Muscle of leg (tissue), 11 donors: ENCODE measurements around the gene PSRC1. TPM values are rescaled to one million over a fixed set of nuclear protein-coding genes. Genes with fewer than 3 reads are reported as not detected.
"Not testable (repeated sequence)": the region's sequence is repeated elsewhere in the genome, so short reads cannot be mapped to it uniquely, and the experiment has no call there.

Experiments used
- DNase-seq: peaks from one replicate; pipeline ENCODE4 v3.0.0; 2013
- H3K27ac ChIP-seq: one replicate; pipeline ENCODE4 v1.5.1; 2013; ENCODE audit warnings: mild to moderate bottlenecking, low read length, control low read depth
- H3K27me3 ChIP-seq: one replicate; pipeline ENCODE4 v1.6.1; 2013; ENCODE audit warnings: low read length; ENCODE audit not compliant: control insufficient read depth, insufficient read depth
- H3K36me3 ChIP-seq: one replicate; pipeline ENCODE4 v1.6.1; 2013; ENCODE audit warnings: low read length; ENCODE audit not compliant: control insufficient read depth, insufficient read depth
- H3K4me1 ChIP-seq: one replicate; pipeline ENCODE4 v1.6.1; 2013; ENCODE audit warnings: low read length; ENCODE audit not compliant: control insufficient read depth, insufficient read depth
- H3K4me3 ChIP-seq: one replicate; pipeline ENCODE4 v1.5.1; 2013; ENCODE audit warnings: low read length, control low read depth
- H3K9me3 ChIP-seq: replicated peaks from 2 replicates; pipeline ENCODE4 v1.6.1; 2013; ENCODE audit warnings: low read depth, low read length; ENCODE audit not compliant: control insufficient read depth
- WGBS: methylation state at CpG from one replicate; pipeline ENCODE4 v1.1.5; 2013; ENCODE audit warnings: missing lambda C conversion rate; ENCODE audit not compliant: insufficient coverage; 5-methylcytosine and 5-hydroxymethylcytosine counted together
- polyA plus RNA-seq, 8 donors: library from polyadenylated mRNA; unstranded; fragments of 120-200 nt; gene quantifications; one replicate each; pipeline versions ENCODE4 v1.2.1 to v1.2.3, GENCODE V29; 2013; ENCODE audit warnings: inconsistent platforms in 1 of 8, low replicate concordance in 1 of 8; ENCODE audit not compliant: insufficient read length in 8 of 8, insufficient read depth in 1 of 8
- total RNA-seq: library from RNA; stranded (reverse); fragments of 120-200 nt; gene quantifications from one replicate; pipeline ENCODE4 v1.2.4, GENCODE V29; 2013

The PSRC1 gene
- total and polyA plus RNA-seq, 9 donors, result 11.4 to 19.1 (median 17.4) TPM

- Histone ChIP-seq H3K4me3 (no peak overlapping the region), H3K27ac (peak overlapping the region; percentile 80), H3K4me1 (peaks cover 42% of the 10 kb centered on the region), H3K9me3 (no peaks in the 10 kb centered on the region), H3K27me3 (no peaks in the 10 kb centered on the region), H3K36me3 (no peaks in the 10 kb centered on the region)
- 100% methylated on average over 1 of the region's 11 CpGs for WGBS
- DNase-seq, result peak; percentile 84
These were observed 16.0 kb upstream of the PSRC1 start for GRCh38 chr1:109298666-109299557.

GRCh38 chr1:109296782-109297181 is 13.8 kb upstream of the PSRC1 start:
- DNase-seq, result peak; percentile 46
- Histone ChIP-seq H3K4me3 (no peak overlapping the region), H3K27me3 (no peaks in the 10 kb centered on the region), H3K4me1 (peaks cover 42% of the 10 kb centered on the region), H3K36me3 (no peaks in the 10 kb centered on the region), H3K27ac (no peak overlapping the region), H3K9me3 (no peaks in the 10 kb centered on the region)
- 89% methylated on average over 16 of the region's 16 CpGs for WGBS

- DNase-seq, result no peak
- WGBS, result 76% methylated on average over 6 of the region's 12 CpGs
- Histone ChIP-seq H3K27ac (no peak overlapping the region), H3K9me3 (no peaks in the 10 kb centered on the region), H3K27me3 (no peaks in the 10 kb centered on the region), H3K4me1 (peaks cover 42% of the 10 kb centered on the region), H3K36me3 (no peaks in the 10 kb centered on the region), H3K4me3 (no peak overlapping the region)
These were observed 12.9 kb upstream of the PSRC1 start for GRCh38 chr1:109295712-109296415.

GRCh38 chr1:109294481-109294880 is 11.5 kb upstream of the PSRC1 start:
- Histone ChIP-seq H3K9me3 (no peaks in the 10 kb centered on the region), H3K4me3 (no peak overlapping the region), H3K27me3 (no peaks in the 10 kb centered on the region), H3K36me3 (no peaks in the 10 kb centered on the region), H3K27ac (no peak overlapping the region), H3K4me1 (peaks cover 29% of the 10 kb centered on the region)
- no peak for DNase-seq
- 80% methylated on average over 2 of the region's 4 CpGs for WGBS

- no peaks in the 10 kb centered on the region for H3K36me3 ChIP-seq
- H3K27me3 ChIP-seq, result no peaks in the 10 kb centered on the region
- no peak overlapping the region for H3K4me3 ChIP-seq
- H3K4me1 ChIP-seq, result peaks cover 14% of the 10 kb centered on the region
- H3K9me3 ChIP-seq, result no peaks in the 10 kb centered on the region
- H3K27ac ChIP-seq, result no peak overlapping the region
- no peak for DNase-seq
- 33% methylated on average over 1 of the region's 2 CpGs for WGBS
These were observed 10.1 kb upstream of the PSRC1 start for GRCh38 chr1:109293026-109293425.

- peaks cover 8% of the 10 kb centered on the region for H3K4me1 ChIP-seq
- no peaks in the 10 kb centered on the region for H3K27me3 ChIP-seq
- no peaks in the 10 kb centered on the region for H3K9me3 ChIP-seq
- no peak overlapping the region for H3K27ac ChIP-seq
- 83% methylated on average over 2 of the region's 9 CpGs for WGBS
- no peaks in the 10 kb centered on the region for H3K36me3 ChIP-seq
- no peak for DNase-seq
- no peak overlapping the region for H3K4me3 ChIP-seq
These were observed 9.4 kb upstream of the PSRC1 start for GRCh38 chr1:109292364-109292763.

GRCh38 chr1:109290998-109291397 is 8.1 kb upstream of the PSRC1 start:
- Histone ChIP-seq H3K4me3 (no peak overlapping the region), H3K36me3 (no peaks in the 10 kb centered on the region), H3K27ac (no peak overlapping the region), H3K27me3 (no peaks in the 10 kb centered on the region), H3K4me1 (no peaks in the 10 kb centered on the region), H3K9me3 (no peaks in the 10 kb centered on the region)
- peak; percentile 63 for DNase-seq
- WGBS, result 70% methylated on average over 4 of the region's 6 CpGs

GRCh38 chr1:109290137-109290536 is 7.2 kb upstream of the PSRC1 start:
- H3K4me3 ChIP-seq, result no peak overlapping the region
- no peaks in the 10 kb centered on the region for H3K9me3 ChIP-seq
- DNase-seq, result no peak
- no peaks in the 10 kb centered on the region for H3K27me3 ChIP-seq
- H3K27ac ChIP-seq, result no peak overlapping the region
- WGBS, result 60% methylated on average over 1 of the region's 1 CpG
- no peaks in the 10 kb centered on the region for H3K36me3 ChIP-seq
- H3K4me1 ChIP-seq, result no peaks in the 10 kb centered on the region

- H3K27ac ChIP-seq, H3K9me3 ChIP-seq, H3K4me3 ChIP-seq, DNase-seq, H3K27me3 ChIP-seq, H3K36me3 ChIP-seq: not testable (repeated sequence)
- 80% methylated on average over 1 of the region's 5 CpGs for WGBS
- H3K4me1 ChIP-seq, result peaks cover 18% of the 10 kb centered on the region
These were observed 3.8 kb upstream of the PSRC1 start for GRCh38 chr1:109286762-109287161.

GRCh38 chr1:109283748-109284600 is 1.0 kb upstream of the PSRC1 start:
- no peaks in the 10 kb centered on the region for H3K9me3 ChIP-seq
- peak overlapping the region; percentile 71 for H3K4me3 ChIP-seq
- 67% methylated on average over 9 of the region's 17 CpGs for WGBS
- H3K27me3 ChIP-seq, result no peaks in the 10 kb centered on the region
- H3K36me3 ChIP-seq, result peaks cover 13% of the 10 kb centered on the region
- no peak for DNase-seq
- peaks cover 21% of the 10 kb centered on the region for H3K4me1 ChIP-seq
- peak overlapping the region; percentile 90 for H3K27ac ChIP-seq
